ENCODE results near the gene METAP1. TPM values are rescaled to one million over a fixed set of nuclear protein-coding genes. Genes with fewer than 3 reads are reported as not detected.
A peak's percentile ranks its signal among the peaks of the same experiment; 100 is the strongest.
"Not testable (repeated sequence)": the region's sequence is repeated elsewhere in the genome, so short reads cannot be mapped to it uniquely, and the experiment has no call there.

Gene METAP1
- total RNA-seq, 1 donor from 2014 or later = 16.2 TPM

- no peak overlapping the region for H3K27ac ChIP-seq (ENCODE audit: low read depth, low read length)
- H3K9ac ChIP-seq (ENCODE audit: low read depth in 1 of 3, low read length in 3 of 3) = no peak overlapping the region
- H3K4me3 ChIP-seq (ENCODE audit: low read length in 3 of 3) = no peak overlapping the region
- no peaks in the 10 kb centered on the region for H3K9me3 ChIP-seq (ENCODE audit: control insufficient read depth in 3 of 3, low read length in 3 of 3)
- H3K4me1 ChIP-seq (ENCODE audit: control insufficient read depth in 3 of 3, insufficient read depth in 3 of 3, low read length in 3 of 3) = no peaks in the 10 kb centered on the region
- H3K36me3 ChIP-seq (ENCODE audit: control insufficient read depth in 3 of 3, insufficient read depth in 3 of 3, low read length in 3 of 3) = peaks cover 2 to 27% (median 20%) of the 10 kb centered on the region in 3 donors
- H3K27me3 ChIP-seq (ENCODE audit: control insufficient read depth in 3 of 3, insufficient read depth in 3 of 3, low read length in 3 of 3) = no peaks in the 10 kb centered on the region
These were observed 52.2 kb downstream of the METAP1 start for GRCh38 chr4:99047710-99048109.

GRCh38 chr4:99052902-99053301 is 57.4 kb downstream of the METAP1 start:
- no peak overlapping the region for H3K4me3 ChIP-seq (ENCODE audit: low read length in 3 of 3)
- no peak overlapping the region for H3K27ac ChIP-seq (ENCODE audit: low read depth, low read length)
- H3K9ac ChIP-seq (ENCODE audit: low read depth in 1 of 3, low read length in 3 of 3) = no peak overlapping the region
- no peaks in the 10 kb centered on the region for H3K9me3 ChIP-seq (ENCODE audit: control insufficient read depth in 3 of 3, low read length in 3 of 3)
- peaks cover 2 to 24% (median 24%) of the 10 kb centered on the region in 3 donors for H3K36me3 ChIP-seq (ENCODE audit: control insufficient read depth in 3 of 3, insufficient read depth in 3 of 3, low read length in 3 of 3)
- H3K27me3 ChIP-seq (ENCODE audit: control insufficient read depth in 3 of 3, insufficient read depth in 3 of 3, low read length in 3 of 3) = no peaks in the 10 kb centered on the region
- H3K4me1 ChIP-seq (ENCODE audit: control insufficient read depth in 3 of 3, insufficient read depth in 3 of 3, low read length in 3 of 3) = no peaks in the 10 kb centered on the region

GRCh38 chr4:99054428-99054994 is 59.0 kb downstream of the METAP1 start:
- H3K27ac ChIP-seq (ENCODE audit: low read depth, low read length) = no peak overlapping the region
- H3K9ac ChIP-seq (ENCODE audit: low read depth in 1 of 3, low read length in 3 of 3) = no peak overlapping the region
- no peaks in the 10 kb centered on the region for H3K4me1 ChIP-seq (ENCODE audit: control insufficient read depth in 3 of 3, insufficient read depth in 3 of 3, low read length in 3 of 3)
- no peaks in the 10 kb centered on the region for H3K27me3 ChIP-seq (ENCODE audit: control insufficient read depth in 3 of 3, insufficient read depth in 3 of 3, low read length in 3 of 3)
- no peak overlapping the region for H3K4me3 ChIP-seq (ENCODE audit: low read length in 3 of 3)
- no peaks in the 10 kb centered on the region for H3K9me3 ChIP-seq (ENCODE audit: control insufficient read depth in 3 of 3, low read length in 3 of 3)
- peaks cover 0 to 24% (median 18%) of the 10 kb centered on the region in 3 donors for H3K36me3 ChIP-seq (ENCODE audit: control insufficient read depth in 3 of 3, insufficient read depth in 3 of 3, low read length in 3 of 3)

- no peaks in the 10 kb centered on the region for H3K9me3 ChIP-seq (ENCODE audit: control insufficient read depth in 3 of 3, low read length in 3 of 3)
- peaks cover 0 to 11% (median 5%) of the 10 kb centered on the region in 3 donors for H3K36me3 ChIP-seq (ENCODE audit: control insufficient read depth in 3 of 3, insufficient read depth in 3 of 3, low read length in 3 of 3)
- H3K4me3 ChIP-seq (ENCODE audit: low read length in 3 of 3) = no peak overlapping the region
- H3K4me1 ChIP-seq (ENCODE audit: control insufficient read depth in 3 of 3, insufficient read depth in 3 of 3, low read length in 3 of 3) = peaks cover 0 to 9% (median 5%) of the 10 kb centered on the region in 3 donors
- H3K9ac ChIP-seq (ENCODE audit: low read depth in 1 of 3, low read length in 3 of 3) = no peak overlapping the region
- no peaks in the 10 kb centered on the region for H3K27me3 ChIP-seq (ENCODE audit: control insufficient read depth in 3 of 3, insufficient read depth in 3 of 3, low read length in 3 of 3)
- H3K27ac ChIP-seq (ENCODE audit: low read depth, low read length) = no peak overlapping the region
These were observed 62.7 kb downstream of the METAP1 start for GRCh38 chr4:99058228-99058627.

GRCh38 chr4:99059550-99059949 is 64.0 kb downstream of the METAP1 start:
- H3K36me3 ChIP-seq (ENCODE audit: control insufficient read depth in 3 of 3, insufficient read depth in 3 of 3, low read length in 3 of 3) = peaks cover 0 to 11% (median 2%) of the 10 kb centered on the region in 3 donors
- H3K27ac ChIP-seq (ENCODE audit: low read depth, low read length) = no peak overlapping the region
- H3K9me3 ChIP-seq (ENCODE audit: control insufficient read depth in 3 of 3, low read length in 3 of 3) = no peaks in the 10 kb centered on the region
- H3K4me1 ChIP-seq (ENCODE audit: control insufficient read depth in 3 of 3, insufficient read depth in 3 of 3, low read length in 3 of 3) = peaks cover 0 to 9% (median 5%) of the 10 kb centered on the region in 3 donors
- H3K27me3 ChIP-seq (ENCODE audit: control insufficient read depth in 3 of 3, insufficient read depth in 3 of 3, low read length in 3 of 3) = no peaks in the 10 kb centered on the region
- no peak overlapping the region for H3K9ac ChIP-seq (ENCODE audit: low read depth in 1 of 3, low read length in 3 of 3)
- H3K4me3 ChIP-seq (ENCODE audit: low read length in 3 of 3) = no peak overlapping the region

GRCh38 chr4:99061048-99061700 is 65.7 kb downstream of the METAP1 start:
- Histone ChIP-seq H3K9me3 (ENCODE audit: control insufficient read depth in 3 of 3, low read length in 3 of 3) (no peaks in the 10 kb centered on the region), H3K9ac (ENCODE audit: low read depth in 1 of 3, low read length in 3 of 3) (no peak overlapping the region), H3K27ac (ENCODE audit: low read depth, low read length) (peak overlapping the region; percentile 58), H3K4me1 (ENCODE audit: control insufficient read depth in 3 of 3, insufficient read depth in 3 of 3, low read length in 3 of 3) (peaks cover 0 to 9% (median 5%) of the 10 kb centered on the region in 3 donors), H3K36me3 (ENCODE audit: control insufficient read depth in 3 of 3, insufficient read depth in 3 of 3, low read length in 3 of 3) (peaks cover 0 to 11% (median 2%) of the 10 kb centered on the region in 3 donors), H3K4me3 (ENCODE audit: low read length in 3 of 3) (no peak overlapping the region), H3K27me3 (ENCODE audit: control insufficient read depth in 3 of 3, insufficient read depth in 3 of 3, low read length in 3 of 3) (no peaks in the 10 kb centered on the region)

GRCh38 chr4:99062120-99062519 is 66.6 kb downstream of the METAP1 start:
- Histone ChIP-seq H3K36me3 (ENCODE audit: control insufficient read depth in 3 of 3, insufficient read depth in 3 of 3, low read length in 3 of 3) (peaks cover 0 to 11% (median 2%) of the 10 kb centered on the region in 3 donors), H3K27ac (ENCODE audit: low read depth, low read length) (no peak overlapping the region), H3K9ac (ENCODE audit: low read depth in 1 of 3, low read length in 3 of 3) (no peak overlapping the region)

GRCh38 chr4:99065521-99065920 is 70.0 kb downstream of the METAP1 start:
- H3K4me1 ChIP-seq (ENCODE audit: control insufficient read depth in 3 of 3, insufficient read depth in 3 of 3, low read length in 3 of 3) = not testable (repeated sequence)

More at GRCh38 chr4:99062120-99062519, 66.6 kb downstream of the METAP1 start:
- H3K27me3 ChIP-seq (ENCODE audit: control insufficient read depth in 3 of 3, insufficient read depth in 3 of 3, low read length in 3 of 3) = no peaks in the 10 kb centered on the region
- H3K4me3 ChIP-seq (ENCODE audit: low read length in 3 of 3) = no peak overlapping the region
- H3K9me3 ChIP-seq (ENCODE audit: control insufficient read depth in 3 of 3, low read length in 3 of 3) = no peaks in the 10 kb centered on the region
- H3K4me1 ChIP-seq (ENCODE audit: control insufficient read depth in 3 of 3, insufficient read depth in 3 of 3, low read length in 3 of 3) = peaks cover 0 to 9% (median 5%) of the 10 kb centered on the region in 3 donors

GRCh38 chr4:99067617-99068016 is 72.1 kb downstream of the METAP1 start:
- Histone ChIP-seq H3K27me3 (ENCODE audit: control insufficient read depth in 3 of 3, insufficient read depth in 3 of 3, low read length in 3 of 3) (no peaks in the 10 kb centered on the region), H3K4me3 (ENCODE audit: low read length in 3 of 3) (no peak overlapping the region), H3K4me1 (ENCODE audit: control insufficient read depth in 3 of 3, insufficient read depth in 3 of 3, low read length in 3 of 3) (no peaks in the 10 kb centered on the region), H3K9ac (ENCODE audit: low read depth in 1 of 3, low read length in 3 of 3) (no peak overlapping the region), H3K27ac (ENCODE audit: low read depth, low read length) (no peak overlapping the region), H3K36me3 (ENCODE audit: control insufficient read depth in 3 of 3, insufficient read depth in 3 of 3, low read length in 3 of 3) (peaks cover 8 to 20% (median 16%) of the 10 kb centered on the region in 3 donors), H3K9me3 (ENCODE audit: control insufficient read depth in 3 of 3, low read length in 3 of 3) (no peaks in the 10 kb centered on the region)

More at GRCh38 chr4:99065521-99065920, 70.0 kb downstream of the METAP1 start:
- not testable (repeated sequence) for H3K4me3 ChIP-seq (ENCODE audit: low read length in 3 of 3); H3K36me3 ChIP-seq (ENCODE audit: control insufficient read depth in 3 of 3, insufficient read depth in 3 of 3, low read length in 3 of 3); H3K27me3 ChIP-seq (ENCODE audit: control insufficient read depth in 3 of 3, insufficient read depth in 3 of 3, low read length in 3 of 3); H3K9ac ChIP-seq (ENCODE audit: low read depth in 1 of 3, low read length in 3 of 3); H3K9me3 ChIP-seq (ENCODE audit: control insufficient read depth in 3 of 3, low read length in 3 of 3); H3K27ac ChIP-seq (ENCODE audit: low read depth, low read length)

GRCh38 chr4:99071159-99071558 is 75.6 kb downstream of the METAP1 start:
- H3K36me3 ChIP-seq (ENCODE audit: control insufficient read depth in 3 of 3, insufficient read depth in 3 of 3, low read length in 3 of 3) = peaks cover 22 to 41% (median 41%) of the 10 kb centered on the region in 3 donors

More at GRCh38 chr4:99071159-99071558, 75.6 kb downstream of the METAP1 start:
- H3K4me3 ChIP-seq (ENCODE audit: low read length in 3 of 3) = no peak overlapping the region
- H3K4me1 ChIP-seq (ENCODE audit: control insufficient read depth in 3 of 3, insufficient read depth in 3 of 3, low read length in 3 of 3) = no peaks in the 10 kb centered on the region
- H3K27ac ChIP-seq (ENCODE audit: low read depth, low read length) = no peak overlapping the region
- no peaks in the 10 kb centered on the region for H3K9me3 ChIP-seq (ENCODE audit: control insufficient read depth in 3 of 3, low read length in 3 of 3)
- no peaks in the 10 kb centered on the region for H3K27me3 ChIP-seq (ENCODE audit: control insufficient read depth in 3 of 3, insufficient read depth in 3 of 3, low read length in 3 of 3)
- no peak overlapping the region for H3K9ac ChIP-seq (ENCODE audit: low read depth in 1 of 3, low read length in 3 of 3)

Measured in skeletal muscle tissue (tissue), 4 donors.